HepG2 (cell line): ENCODE results near the gene NEUROG2. TPM values are rescaled to one million over a fixed set of nuclear protein-coding genes. Genes with fewer than 3 reads are reported as not detected.

Experiments used
- ATAC-seq: fragments of 200-7000 bp; cut with Tn5 transposase; 3 replicates; pipeline ENCODE4 v1.9.1; 2020; ENCODE audit warnings: mild to moderate bottlenecking, moderate library complexity
- BruUV-seq: library from RNA; stranded (reverse); fragments of 400-500 nt; replicated peaks from 2 replicates; lab custom pipeline; 2021; lab: Mats Ljungman, UMichigan
- CTCF ChIA-PET: fragments of 300-600 bp; formaldehyde crosslinking; extraction: SDS; loops from one replicate; lab custom pipeline; 2021; ENCODE audit warnings: low total read pairs, inconsistent platforms, low intra/inter-chr PET ratio; lab: Yijun Ruan, JAX
- POLR2A ChIA-PET: fragments of 350-600 bp; sonication (Branson Sonifier 250); formaldehyde crosslinking; loops from one replicate; lab custom pipeline; 2020; ENCODE audit warnings: antibody characterized with exemption, inconsistent platforms; lab: Yijun Ruan, JAX
- DNase-seq: peaks from one replicate; pipeline ENCODE4 v3.0.0-alpha.2; 2015; ENCODE audit warnings: low spot score
- FAIRE-seq: peaks from 3 replicates; lab custom pipeline; 2011; peaks lifted over from hg19 to GRCh38; lab: Jason Lieb, UNC
- H2AFZ ChIP-seq: one replicate; pipeline ENCODE4 v1.6.1; 2011; ENCODE audit warnings: low read length, inconsistent platforms
- H3K27ac ChIP-seq: fragments of 300-600 bp; 3 replicates; pipeline ENCODE4 v1.8.0; 2011; ENCODE audit warnings: mixed run types, mild to moderate bottlenecking, mixed read lengths, low read length, inconsistent platforms; ENCODE audit not compliant: insufficient read depth; ENCODE audit errors: extremely low read length
- H3K27me3 ChIP-seq, 2 experiments: fragments of 200-600 bp in 1 of 2; 2 replicates in 1 of 2; 3 replicates in 1 of 2; pipeline versions ENCODE4 v1.6.0 to v1.8.0; 2011; ENCODE audit warnings: low read length in 2 of 2, mild to moderate bottlenecking in 2 of 2, moderate library complexity in 2 of 2, inconsistent platforms in 1 of 2; ENCODE audit not compliant: insufficient read depth in 2 of 2, control insufficient read depth in 1 of 2
- H3K36me3 ChIP-seq, 2 experiments: fragments of 200-600 bp in 1 of 2; replicated peaks in 1 of 2; 2 replicates in 1 of 2; 3 replicates in 1 of 2; pipeline versions ENCODE4 v1.5.1 to v1.8.0; 2011; ENCODE audit warnings: low read length in 2 of 2, inconsistent platforms in 1 of 2; ENCODE audit not compliant: insufficient read depth in 2 of 2, control insufficient read depth in 1 of 2
- H3K4me1 ChIP-seq: 2 replicates; pipeline ENCODE4 v1.5.1; 2012; ENCODE audit warnings: low read length, inconsistent platforms; ENCODE audit not compliant: insufficient read depth
- H3K4me2 ChIP-seq: 2 replicates; pipeline ENCODE4 v1.6.0; 2011; ENCODE audit warnings: low read depth, low read length, inconsistent platforms
- H3K4me3 ChIP-seq, 3 experiments: fragments of 200-600 bp in 1 of 3; sonication (generic), shearing (Covaris generic) in 1 of 3; replicated peaks in 1 of 3; 2 replicates each; pipeline ENCODE4 v1.5.1; 2011 to 2016; ENCODE audit warnings: low read length in 3 of 3, inconsistent platforms in 2 of 3, low read depth in 2 of 3, mild to moderate bottlenecking in 2 of 3, control low read depth in 1 of 3, mixed read lengths in 1 of 3; ENCODE audit not compliant: insufficient read depth in 1 of 3
- H3K79me2 ChIP-seq: one replicate; pipeline ENCODE4 v1.6.1; 2011; ENCODE audit warnings: low read length, inconsistent platforms; ENCODE audit not compliant: insufficient read depth
- H3K9ac ChIP-seq: 2 replicates; pipeline ENCODE4 v1.6.0; 2011; ENCODE audit warnings: mild to moderate bottlenecking, low read depth, low read length, inconsistent platforms; ENCODE audit not compliant: insufficient read depth
- H3K9me3 ChIP-seq: 2 replicates; pipeline ENCODE4 v1.5.1; 2012; ENCODE audit warnings: mild to moderate bottlenecking, low read length
- H4K20me1 ChIP-seq: 2 replicates; pipeline ENCODE4 v1.6.0; 2011; ENCODE audit warnings: inconsistent platforms, mild to moderate bottlenecking, low read length, moderate library complexity; ENCODE audit not compliant: insufficient read depth
- ATF5 ChIP-seq: sonication (generic); formaldehyde crosslinking; IDR thresholded peaks from 2 replicates; pipeline ENCODE4 v1.4.0; 2020; ENCODE audit warnings: mild to moderate bottlenecking, low read depth, missing genetic modification reagents
- PLSCR1 ChIP-seq: sonication (generic); formaldehyde crosslinking; IDR thresholded peaks from 2 replicates; pipeline ENCODE4 v1.5.0; 2020; ENCODE audit warnings: missing genetic modification reagents, mild to moderate bottlenecking, borderline replicate concordance
- ZKSCAN1 ChIP-seq: fragments of 150-350 bp; IDR thresholded peaks from 2 replicates; pipeline ENCODE4 v1.6.1; 2014; ENCODE audit warnings: low read length
- ZMYM4 ChIP-seq: sonication (generic); formaldehyde crosslinking; IDR thresholded peaks from 2 replicates; pipeline ENCODE4 v1.8.1; 2023; ENCODE audit warnings: mild to moderate bottlenecking, missing genetic modification reagents
- ZNF557 ChIP-seq: sonication (generic); formaldehyde crosslinking; IDR thresholded peaks from 2 replicates; pipeline ENCODE4 v1.4.0; 2020; ENCODE audit warnings: missing genetic modification reagents
- ZNF576 ChIP-seq: sonication (generic); formaldehyde crosslinking; IDR thresholded peaks from 2 replicates; pipeline ENCODE4 v1.4.0; 2020; ENCODE audit warnings: mild to moderate bottlenecking, missing genetic modification reagents
- ZNF580 ChIP-seq: IDR thresholded peaks from 2 replicates; pipeline ENCODE4 v1.6.1; 2016; ENCODE audit warnings: low read depth, borderline replicate concordance
- ZNF713 ChIP-seq: sonication (generic); formaldehyde crosslinking; IDR thresholded peaks from 2 replicates; pipeline ENCODE4 v1.4.0; 2020; ENCODE audit warnings: mild to moderate bottlenecking, missing genetic modification reagents
- ZNF784 ChIP-seq: sonication (generic); formaldehyde crosslinking; IDR thresholded peaks from 2 replicates; pipeline ENCODE4 v1.5.1; 2020; ENCODE audit warnings: missing genetic modification reagents, mild to moderate bottlenecking, borderline replicate concordance
- WGBS: methylation state at CpG from one replicate; pipeline ENCODE4 v1.1.6; 2017; ENCODE audit warnings: low lambda C conversion rate; 5-methylcytosine and 5-hydroxymethylcytosine counted together
- in situ Hi-C: cut with HindIII; loops from 2 replicates; pipeline ENCODE4 v1.10.0; 2017; ENCODE audit warnings: low pct_unique_long_range_greater_than_20kb; ENCODE audit not compliant: extremely low pct_ligation_motif_present
- intact Hi-C: fragments of 100-400 bp; cut with micrococcal nuclease; formaldehyde crosslinking; loops from one replicate; pipeline ENCODE4 v1.10.0; 2022; ENCODE audit not compliant: unreplicated experiment
- polyA plus RNA-seq, 8 experiments: library from polyadenylated mRNA; depleted of rRNA in 3 of 8; stranded (reverse) in 7 of 8; unstranded in 1 of 8; fragments of >200 nt; fragmentation: Illumina TruSeq in 4 of 8; extraction: Trizol in 4 of 8; gene quantifications; 2 replicates each; pipeline versions ENCODE4 v1.2.1 to v1.2.3, GENCODE V29; 2011 to 2016; ENCODE audit warnings: low read depth in 4 of 8, missing spikeins in 1 of 8, mixed read lengths in 1 of 8; ENCODE audit not compliant: insufficient read depth in 1 of 8
- total RNA-seq, 5 experiments: library from RNA; depleted of rRNA; stranded (reverse); fragments of >200 nt; fragmentation: Illumina TruSeq; extraction: Trizol; gene quantifications; 2 replicates each; pipeline ENCODE4 v1.2.3, GENCODE V29; 2016; ENCODE audit warnings: low read depth in 1 of 5

The NEUROG2 gene
- total and polyA plus RNA-seq, 2 of the 13 experiments (the other 11 are each of a cell fraction or from before 2014, with no cell fraction given): not detected

- H3K27ac ChIP-seq: no peak overlapping the region
- H3K27me3 ChIP-seq: peaks cover 6 to 60% of the 10 kb centered on the region in 2 experiments; a peak in 4 of 5 replicates
- no peak overlapping the region for H3K4me3 ChIP-seq
- no peaks in the 10 kb centered on the region for H3K36me3 ChIP-seq
- in situ Hi-C loops: no loop called here
- ATAC-seq: no peak
- no peak for TF ChIP-seq ZNF784 (CRISPR knock-in tag)
- TF ChIP-seq PLSCR1 (CRISPR knock-in tag): no peak
- no peak for TF ChIP-seq ZNF580
- TF ChIP-seq ZNF557: no peak
- TF ChIP-seq ZNF713: no peak
- no peak for TF ChIP-seq ATF5
- no peak for TF ChIP-seq ZMYM4 (CRISPR knock-in tag)
- no peak for TF ChIP-seq ZNF576
- no peak for TF ChIP-seq ZKSCAN1
- 67% methylated on average over 37 of the region's 40 CpGs for WGBS
- POLR2A ChIA-PET: no interaction called here
- intact Hi-C loops: loop anchor here (10.0 kb wide), 1 partner anchor 106 kb away; no protein-coding TSS in a partner anchor
- H4K20me1 ChIP-seq: no peaks in the 10 kb centered on the region
- FAIRE-seq: no peak
- H2AFZ ChIP-seq: no peak overlapping the region
- H3K9me3 ChIP-seq: no peaks in the 10 kb centered on the region
- H3K79me2 ChIP-seq: no peaks in the 10 kb centered on the region
- no peak overlapping the region for H3K9ac ChIP-seq
- peaks cover 14% of the 10 kb centered on the region; the same call in 1 of the 2 replicates for H3K4me1 ChIP-seq
- DNase-seq: no peak
- BruUV-seq: no TSS peak
- CTCF ChIA-PET: no interaction called here
- H3K4me2 ChIP-seq: no peak overlapping the region
Measured at GRCh38 chr4:112511093-112511802, 4.7 kb downstream of the NEUROG2 start.
